ENCODE data around the gene RTN3.

- TF ChIP-seq CTCF (IDR thresholded peaks at IDR 0.05; ENCODE audit: poor library complexity, severe bottlenecking) (no peak), EZH2 (IDR thresholded peaks at IDR 0.05; ENCODE audit: borderline replicate concordance, insufficient read depth, low read length, poor library complexity, severe bottlenecking) (no peak), POLR2AphosphoS5 (IDR thresholded peaks at IDR 0.05) (no peak)
These were observed 9.2 kb upstream of the RTN3 start for GRCh38 chr11:63672156-63672463.

All from neural cell (in vitro differentiated cells).